Hepatocyte (in vitro differentiated cells): Measurements from ENCODE around the gene CAAP1. TPM values are rescaled to one million over a fixed set of nuclear protein-coding genes. Genes with fewer than 3 reads are reported as not detected.
A peak's percentile ranks its signal among the peaks of the same experiment; 100 is the strongest.

Source experiments
- DNase-seq: peaks from one replicate; pipeline ENCODE4 v3.0.0-alpha.2; 2016; ENCODE audit warnings: low spot score
- H2AFZ ChIP-seq: fragments of 200-600 bp; sonication (generic); 2 replicates; pipeline ENCODE4 v1.6.0; 2016; ENCODE audit warnings: antibody characterized with exemption, mild to moderate bottlenecking
- H3K27ac ChIP-seq: fragments of 200-600 bp; sonication (generic); 2 replicates; pipeline ENCODE4 v1.5.1; 2016; ENCODE audit warnings: mild to moderate bottlenecking
- H3K27me3 ChIP-seq: fragments of 200-600 bp; sonication (generic); 2 replicates; pipeline ENCODE4 v1.6.1; 2016
- H3K36me3 ChIP-seq: fragments of 200-600 bp; sonication (generic); replicated peaks from 2 replicates; pipeline ENCODE4 v1.5.1; 2016; ENCODE audit warnings: low read depth; ENCODE audit not compliant: insufficient read depth
- H3K4me1 ChIP-seq: fragments of 200-600 bp; sonication (generic); 2 replicates; pipeline ENCODE4 v1.5.1; 2016; ENCODE audit warnings: mild to moderate bottlenecking, moderate library complexity; ENCODE audit not compliant: insufficient read depth
- H3K4me2 ChIP-seq: fragments of 200-600 bp; sonication (generic); 2 replicates; pipeline ENCODE4 v1.6.0; 2016
- H3K4me3 ChIP-seq: fragments of 200-600 bp; sonication (generic); 2 replicates; pipeline ENCODE4 v1.5.1; 2016; ENCODE audit warnings: mild to moderate bottlenecking
- H3K79me2 ChIP-seq: fragments of 200-600 bp; sonication (generic); 2 replicates; pipeline ENCODE4 v1.6.0; 2017; ENCODE audit warnings: mild to moderate bottlenecking
- H3K9me2 ChIP-seq: fragments of 200-600 bp; sonication (generic); replicated peaks from 2 replicates; pipeline ENCODE4 v1.6.0; 2017; ENCODE audit warnings: mild to moderate bottlenecking; ENCODE audit not compliant: insufficient read depth
- H3K9me3 ChIP-seq: fragments of 200-600 bp; sonication (generic); 2 replicates; pipeline ENCODE4 v1.5.1; 2016; ENCODE audit warnings: low read depth, mild to moderate bottlenecking
- H4K20me1 ChIP-seq: fragments of 200-600 bp; sonication (generic); 2 replicates; pipeline ENCODE4 v1.6.0; 2016; ENCODE audit warnings: mild to moderate bottlenecking; ENCODE audit not compliant: insufficient read depth, poor library complexity, severe bottlenecking
- CTCF ChIP-seq: fragments of 200-600 bp; sonication (generic); IDR thresholded peaks from 2 replicates; pipeline ENCODE4 v1.5.1; 2016; ENCODE audit warnings: antibody characterized with exemption, mild to moderate bottlenecking; ENCODE audit not compliant: poor library complexity
- EZH2 ChIP-seq: fragments of 200-600 bp; sonication (generic); IDR thresholded peaks from 2 replicates; pipeline ENCODE4 v1.6.1; 2016; ENCODE audit warnings: antibody characterized with exemption, mild to moderate bottlenecking, borderline replicate concordance
- EZH2phosphoT487 ChIP-seq: fragments of 200-600 bp; sonication (generic); IDR thresholded peaks from one replicate; pipeline ENCODE4 v1.6.1; 2018; ENCODE audit warnings: antibody characterized with exemption, mild to moderate bottlenecking, low read depth, moderate library complexity; ENCODE audit not compliant: unreplicated experiment, severe bottlenecking
- WGBS: methylation state at CpG from one replicate; pipeline ENCODE4 v1.1.6; 2016; ENCODE audit warnings: low lambda C conversion rate; ENCODE audit errors: missing lambda C conversion rate; 5-methylcytosine and 5-hydroxymethylcytosine counted together
- polyA plus RNA-seq: library from polyadenylated mRNA; unstranded; fragments of >200 nt; fragmentation: Nextera tagmentation; extraction: Ambion mirVana; gene quantifications from 2 replicates; pipeline ENCODE4 v1.2.1, GENCODE V29; 2016
- total RNA-seq: library from RNA; depleted of rRNA; stranded (reverse); fragments of >200 nt; gene quantifications from 2 replicates; pipeline ENCODE4 v1.2.3, GENCODE V29; 2014

Gene CAAP1, protein sequence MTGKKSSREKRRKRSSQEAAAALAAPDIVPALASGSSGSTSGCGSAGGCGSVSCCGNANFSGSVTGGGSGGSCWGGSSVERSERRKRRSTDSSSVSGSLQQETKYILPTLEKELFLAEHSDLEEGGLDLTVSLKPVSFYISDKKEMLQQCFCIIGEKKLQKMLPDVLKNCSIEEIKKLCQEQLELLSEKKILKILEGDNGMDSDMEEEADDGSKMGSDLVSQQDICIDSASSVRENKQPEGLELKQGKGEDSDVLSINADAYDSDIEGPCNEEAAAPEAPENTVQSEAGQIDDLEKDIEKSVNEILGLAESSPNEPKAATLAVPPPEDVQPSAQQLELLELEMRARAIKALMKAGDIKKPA
- 29.1 and 39.8 TPM in 2 replicates for total RNA-seq
- 15.1 and 21.2 TPM in 2 replicates for polyA plus RNA-seq

DNA sequence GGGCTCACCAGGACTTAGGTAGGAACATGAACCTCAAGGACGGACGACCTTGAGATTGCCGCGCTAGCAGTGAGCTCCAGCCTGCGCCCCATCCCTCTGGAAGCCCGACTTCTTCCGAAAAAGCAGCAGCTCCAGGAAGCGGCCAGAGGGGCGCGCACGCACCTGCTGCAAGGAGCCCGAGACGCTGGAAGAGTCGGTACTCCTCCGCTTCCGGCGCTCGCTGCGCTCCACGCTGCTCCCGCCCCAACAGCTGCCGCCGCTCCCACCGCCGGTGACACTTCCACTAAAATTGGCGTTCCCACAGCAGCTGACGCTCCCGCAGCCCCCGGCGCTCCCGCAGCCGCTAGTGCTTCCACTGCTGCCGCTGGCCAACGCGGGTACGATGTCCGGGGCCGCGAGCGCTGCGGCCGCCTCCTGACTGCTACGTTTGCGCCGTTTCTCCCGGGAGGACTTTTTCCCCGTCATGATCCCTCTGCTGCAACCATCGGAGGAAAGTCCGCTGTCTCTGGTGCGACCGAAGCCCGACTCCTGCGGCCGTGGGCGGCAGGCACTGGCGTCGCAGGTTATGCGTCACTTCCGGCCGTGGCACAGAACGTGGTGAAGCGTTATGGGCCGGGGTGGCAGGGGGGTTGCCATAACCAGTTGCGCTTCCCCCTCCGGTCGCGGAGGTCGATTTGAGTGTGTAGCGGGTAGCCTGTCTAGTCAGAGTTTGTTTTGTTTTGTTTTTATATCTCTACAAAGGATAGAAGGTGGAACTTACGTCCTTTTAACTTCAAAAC is at the start of gene CAAP1:
Gene CAAP1 (minus strand): TSS at position 552 of the 779 bp plus-strand sequence. CDS start 87 bp downstream, at position 465.
- no peaks in the 10 kb centered on the region for H4K20me1 ChIP-seq
- H3K9me3 ChIP-seq: no peaks in the 10 kb centered on the region
- TF ChIP-seq CTCF (peak; percentile 47), EZH2phosphoT487 (no peak)
- H3K36me3 ChIP-seq: no peaks in the 10 kb centered on the region
- H3K4me2 ChIP-seq: peak within 1 kb of the TSS; percentile 77
- no peaks in the 10 kb centered on the region for H3K4me1 ChIP-seq
- peak within 1 kb of the TSS; percentile 89 for H2AFZ ChIP-seq
- WGBS: under 1% methylated on average over 70 of the region's 70 CpGs
- DNase-seq: peak; percentile 97
- H3K9me2 ChIP-seq: no peaks in the 10 kb centered on the region
- peak within 1 kb of the TSS; percentile 78 for H3K4me3 ChIP-seq
- peak within 1 kb of the TSS; percentile 97 for H3K27ac ChIP-seq
- H3K27me3 ChIP-seq: no peaks in the 10 kb centered on the region
- H3K79me2 ChIP-seq: peaks cover 41% of the 10 kb centered on the region

DNA sequence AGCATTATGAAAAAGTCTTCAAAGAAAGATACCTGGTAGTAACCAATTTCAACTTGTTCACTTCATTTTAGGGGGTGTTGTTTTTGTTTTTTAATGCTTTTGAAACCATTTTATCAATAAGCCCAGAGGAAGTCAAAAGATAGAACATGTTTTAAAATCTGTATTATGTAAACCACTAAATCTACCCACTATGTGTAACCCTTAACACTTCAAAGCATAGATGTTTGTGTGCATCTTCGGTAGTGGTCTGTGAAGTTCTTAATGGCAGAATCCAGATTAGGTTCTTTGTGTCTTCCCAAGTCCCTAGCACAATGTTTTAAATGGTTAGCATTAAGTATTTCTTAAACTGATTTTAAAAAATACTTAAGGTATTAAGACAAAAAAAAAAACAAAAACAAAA is 48.2 kb upstream of the CAAP1 start:
- H2AFZ ChIP-seq: no peak overlapping the region
- DNase-seq: no peak
- no peak overlapping the region for H3K4me2 ChIP-seq
- TF ChIP-seq EZH2 (no peak), EZH2phosphoT487 (no peak), CTCF (no peak)
- no peak overlapping the region for H3K4me3 ChIP-seq
- peaks cover 7% of the 10 kb centered on the region for H4K20me1 ChIP-seq
- H3K27ac ChIP-seq: no peak overlapping the region
- no peaks in the 10 kb centered on the region for H3K27me3 ChIP-seq
- H3K9me2 ChIP-seq: no peaks in the 10 kb centered on the region
- 94% methylated on average over 1 of the region's 1 CpG for WGBS
- H3K36me3 ChIP-seq: no peaks in the 10 kb centered on the region
- H3K79me2 ChIP-seq: peaks cover 100% of the 10 kb centered on the region
- H3K9me3 ChIP-seq: peaks cover 6% of the 10 kb centered on the region
- peaks cover 10% of the 10 kb centered on the region for H3K4me1 ChIP-seq

DNA sequence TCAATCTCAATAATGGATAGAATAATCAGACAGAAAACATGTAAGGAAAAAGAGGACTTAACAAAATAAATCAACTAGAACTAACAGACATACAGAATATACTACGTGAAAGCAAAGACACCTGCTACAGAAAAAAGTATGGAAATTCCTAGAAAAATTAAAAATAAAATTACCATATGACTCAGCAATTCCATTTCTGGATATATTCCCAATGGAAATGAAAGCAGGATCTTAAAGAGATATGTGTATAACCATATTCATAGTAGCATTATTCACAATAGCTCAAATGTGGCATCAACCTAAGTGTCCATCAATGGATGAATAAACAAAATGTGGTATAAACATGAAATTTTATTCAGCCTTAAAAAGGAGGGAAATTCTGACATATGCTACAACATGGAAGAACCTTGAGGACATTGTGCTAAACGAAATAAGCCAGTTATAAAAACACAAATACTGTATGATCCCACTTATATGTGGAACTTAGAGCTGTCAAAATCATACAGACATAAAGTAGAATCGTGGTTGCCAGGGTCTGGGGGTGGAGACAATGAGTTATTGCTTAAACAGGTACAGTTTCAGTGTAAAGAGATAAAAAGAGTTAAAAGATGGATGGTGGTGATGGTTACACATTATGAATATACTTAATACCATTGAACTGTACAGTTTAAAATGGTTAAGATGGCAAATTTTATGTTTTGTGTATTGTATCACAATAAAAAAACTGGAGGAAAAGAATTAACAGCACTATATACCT is 47.5 kb upstream of the CAAP1 start:
- Histone ChIP-seq H3K79me2 (peaks cover 100% of the 10 kb centered on the region), H3K36me3 (no peaks in the 10 kb centered on the region), H3K4me3 (no peak overlapping the region), H3K27ac (no peak overlapping the region), H3K4me2 (no peak overlapping the region), H2AFZ (no peak overlapping the region), H3K27me3 (no peaks in the 10 kb centered on the region), H3K4me1 (peaks cover 3% of the 10 kb centered on the region), H3K9me2 (no peaks in the 10 kb centered on the region), H4K20me1 (peaks cover 3% of the 10 kb centered on the region), H3K9me3 (peaks cover 6% of the 10 kb centered on the region)
- no peak for DNase-seq
- 86% methylated on average over 3 of the region's 3 CpGs for WGBS
- TF ChIP-seq CTCF: no peak
- no peak for TF ChIP-seq EZH2
- no peak for TF ChIP-seq EZH2phosphoT487
